Neural cell (in vitro differentiated cells): ENCODE results near the gene LRRK2. TPM values are rescaled to one million over a fixed set of nuclear protein-coding genes. Genes with fewer than 3 reads are reported as not detected.

Source experiments
- H2AFZ ChIP-seq: fragments of 200-600, 300-800 bp; sonication (generic), shearing (Covaris generic); 2 replicates; pipeline ENCODE4 v1.6.0; 2014; ENCODE audit warnings: low read depth, mild to moderate bottlenecking, antibody characterized with exemption, low read length, moderate library complexity
- H3F3A ChIP-seq: fragments of 200-600 bp; shearing (Covaris generic); 2 replicates; pipeline ENCODE4 v1.6.1; 2016; ENCODE audit warnings: mild to moderate bottlenecking, moderate library complexity, mixed read lengths, antibody characterized with exemption, low read length; ENCODE audit not compliant: insufficient read depth, poor library complexity, severe bottlenecking
- H3K27ac ChIP-seq: fragments of 200-600, 300-800 bp; sonication (generic), shearing (Covaris generic); 2 replicates; pipeline ENCODE4 v1.5.1; 2014; ENCODE audit warnings: mild to moderate bottlenecking, low read length, moderate library complexity
- H3K27me3 ChIP-seq: fragments of 300-800, 200-600 bp; sonication (generic), shearing (Covaris generic); 2 replicates; pipeline ENCODE4 v1.6.0; 2014; ENCODE audit warnings: mild to moderate bottlenecking, low read depth, low read length, moderate library complexity; ENCODE audit not compliant: insufficient read depth
- H3K36me3 ChIP-seq: fragments of 300-800, 200-600 bp; sonication (generic), shearing (Covaris generic); 2 replicates; pipeline ENCODE4 v1.5.1; 2014; ENCODE audit warnings: mild to moderate bottlenecking, antibody characterized with exemption, low read length, moderate library complexity; ENCODE audit not compliant: insufficient read depth
- H3K4me2 ChIP-seq: fragments of 300-800, 200-600 bp; sonication (generic), shearing (Covaris generic); 2 replicates; pipeline ENCODE4 v1.6.0; 2014; ENCODE audit warnings: mild to moderate bottlenecking, low read length
- H3K4me3 ChIP-seq: fragments of 300-800, 200-600 bp; sonication (generic), shearing (Covaris generic); 2 replicates; pipeline ENCODE4 v1.5.1; 2014; ENCODE audit warnings: mild to moderate bottlenecking, low read length, moderate library complexity
- H3K79me2 ChIP-seq: fragments of 200-600 bp; shearing (Covaris generic); replicated peaks from 2 replicates; pipeline ENCODE4 v1.6.0; 2014; ENCODE audit warnings: mild to moderate bottlenecking, low read length, moderate library complexity; ENCODE audit not compliant: insufficient read depth
- H3K9ac ChIP-seq: fragments of 300-800, 200-600 bp; sonication (generic), shearing (Covaris generic); 2 replicates; pipeline ENCODE4 v1.6.1; 2016; ENCODE audit warnings: mild to moderate bottlenecking, low read length, mixed read lengths
- H3K9me2 ChIP-seq: fragments of 200-600 bp; shearing (Covaris generic); 2 replicates; pipeline ENCODE4 v1.6.1; 2016; ENCODE audit warnings: mild to moderate bottlenecking, low read length, mixed read lengths; ENCODE audit not compliant: insufficient read depth
- H3K9me3 ChIP-seq: fragments of 200-600, 300-800 bp; sonication (generic), shearing (Covaris generic); 2 replicates; pipeline ENCODE4 v1.6.1; 2016; ENCODE audit warnings: mild to moderate bottlenecking, mixed run types, low read length, moderate library complexity, mixed read lengths
- H4K20me1 ChIP-seq: fragments of 200-600 bp; shearing (Covaris generic); 2 replicates; pipeline ENCODE4 v1.6.1; 2016; ENCODE audit warnings: mild to moderate bottlenecking, mixed run types; ENCODE audit not compliant: insufficient read depth
- EP300 ChIP-seq: fragments of 450-650 bp; conservative IDR thresholded peaks from 2 replicates; pipeline ENCODE4 v1.6.1; 2014; ENCODE audit warnings: antibody characterized with exemption, mild to moderate bottlenecking, moderate library complexity; ENCODE audit not compliant: poor library complexity, severe bottlenecking
- EZH2 ChIP-seq: fragments of 200-600, 300-800 bp; shearing (Covaris generic), sonication (generic); IDR thresholded peaks from 2 replicates; pipeline ENCODE4 v1.6.1; 2014; ENCODE audit warnings: antibody characterized with exemption, low read length, borderline replicate concordance, mild to moderate bottlenecking; ENCODE audit not compliant: insufficient read depth, poor library complexity, severe bottlenecking
- MXI1 ChIP-seq: fragments of 450-650 bp; conservative IDR thresholded peaks from 2 replicates; pipeline ENCODE4 v1.6.1; 2014; ENCODE audit warnings: antibody characterized with exemption, mild to moderate bottlenecking; ENCODE audit not compliant: poor library complexity, severe bottlenecking
- POLR2AphosphoS5 ChIP-seq: IDR thresholded peaks from 2 replicates; pipeline ENCODE4 v1.6.1; 2012
- RAD21 ChIP-seq: fragments of 450-650 bp; conservative IDR thresholded peaks from 2 replicates; pipeline ENCODE4 v1.6.1; 2014; ENCODE audit warnings: antibody characterized with exemption, mild to moderate bottlenecking, moderate library complexity
- SMC3 ChIP-seq: fragments of 450-650 bp; conservative IDR thresholded peaks from 2 replicates; pipeline ENCODE4 v1.6.1; 2014; ENCODE audit warnings: antibody characterized with exemption, mild to moderate bottlenecking, moderate library complexity; ENCODE audit not compliant: poor library complexity
- TAF1 ChIP-seq: IDR thresholded peaks from 2 replicates; pipeline ENCODE4 v1.6.1; 2012; ENCODE audit warnings: low read depth
- polyA plus RNA-seq: library from polyadenylated mRNA; depleted of rRNA; stranded (reverse); fragments of >200 nt; gene quantifications from 2 replicates; pipeline ENCODE4 v1.2.3, GENCODE V29; 2014
- TF ChIP-seq, protein P1 (sequence below): IDR thresholded peaks from 2 replicates; pipeline ENCODE4 v1.6.1; 2012; ENCODE audit warnings: borderline replicate concordance
- TF ChIP-seq, protein P2 (sequence below): fragments of 450-650 bp; IDR thresholded peaks from 2 replicates; pipeline ENCODE4 v1.5.1; 2014; ENCODE audit warnings: antibody characterized with exemption, mild to moderate bottlenecking, moderate library complexity; ENCODE audit not compliant: poor library complexity, severe bottlenecking

Gene LRRK2
- polyA plus RNA-seq, 1 donor from 2014 or later, result 0.54 TPM

DNA sequence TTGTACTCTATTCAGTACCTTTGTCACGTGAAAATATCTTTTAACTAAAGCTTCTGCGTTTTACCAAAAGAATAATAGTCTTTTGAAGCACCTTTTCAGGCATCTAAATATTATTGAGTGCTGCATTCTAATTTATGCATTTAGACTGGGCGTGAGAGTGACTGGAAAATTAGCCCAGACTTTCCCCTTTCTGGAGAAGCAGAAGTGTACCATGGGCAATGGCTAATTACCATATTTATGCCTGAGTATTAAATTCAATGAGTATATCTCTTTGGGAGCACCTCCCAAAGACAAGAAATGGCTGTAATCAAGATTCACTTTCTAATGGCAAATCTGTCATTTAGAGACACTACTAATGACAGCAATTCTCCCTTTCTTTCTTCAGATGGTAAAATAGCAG is 174.9 kb downstream of the LRRK2 start:
- H3K27me3 ChIP-seq, result no peaks in the 10 kb centered on the region
- peak overlapping the region; percentile 40 for H3K4me3 ChIP-seq
- H3K9me3 ChIP-seq, result no peaks in the 10 kb centered on the region
- no peak overlapping the region for H2AFZ ChIP-seq
- no peak overlapping the region for H3K9ac ChIP-seq
- peaks cover 4% of the 10 kb centered on the region for H3F3A ChIP-seq
- H3K9me2 ChIP-seq, result no peaks in the 10 kb centered on the region
- H3K27ac ChIP-seq, result peak overlapping the region; percentile 61
- TF ChIP-seq, protein P1, sequence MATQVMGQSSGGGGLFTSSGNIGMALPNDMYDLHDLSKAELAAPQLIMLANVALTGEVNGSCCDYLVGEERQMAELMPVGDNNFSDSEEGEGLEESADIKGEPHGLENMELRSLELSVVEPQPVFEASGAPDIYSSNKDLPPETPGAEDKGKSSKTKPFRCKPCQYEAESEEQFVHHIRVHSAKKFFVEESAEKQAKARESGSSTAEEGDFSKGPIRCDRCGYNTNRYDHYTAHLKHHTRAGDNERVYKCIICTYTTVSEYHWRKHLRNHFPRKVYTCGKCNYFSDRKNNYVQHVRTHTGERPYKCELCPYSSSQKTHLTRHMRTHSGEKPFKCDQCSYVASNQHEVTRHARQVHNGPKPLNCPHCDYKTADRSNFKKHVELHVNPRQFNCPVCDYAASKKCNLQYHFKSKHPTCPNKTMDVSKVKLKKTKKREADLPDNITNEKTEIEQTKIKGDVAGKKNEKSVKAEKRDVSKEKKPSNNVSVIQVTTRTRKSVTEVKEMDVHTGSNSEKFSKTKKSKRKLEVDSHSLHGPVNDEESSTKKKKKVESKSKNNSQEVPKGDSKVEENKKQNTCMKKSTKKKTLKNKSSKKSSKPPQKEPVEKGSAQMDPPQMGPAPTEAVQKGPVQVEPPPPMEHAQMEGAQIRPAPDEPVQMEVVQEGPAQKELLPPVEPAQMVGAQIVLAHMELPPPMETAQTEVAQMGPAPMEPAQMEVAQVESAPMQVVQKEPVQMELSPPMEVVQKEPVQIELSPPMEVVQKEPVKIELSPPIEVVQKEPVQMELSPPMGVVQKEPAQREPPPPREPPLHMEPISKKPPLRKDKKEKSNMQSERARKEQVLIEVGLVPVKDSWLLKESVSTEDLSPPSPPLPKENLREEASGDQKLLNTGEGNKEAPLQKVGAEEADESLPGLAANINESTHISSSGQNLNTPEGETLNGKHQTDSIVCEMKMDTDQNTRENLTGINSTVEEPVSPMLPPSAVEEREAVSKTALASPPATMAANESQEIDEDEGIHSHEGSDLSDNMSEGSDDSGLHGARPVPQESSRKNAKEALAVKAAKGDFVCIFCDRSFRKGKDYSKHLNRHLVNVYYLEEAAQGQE, result no peak
- no peak for TF ChIP-seq SMC3
- TF ChIP-seq EP300, result no peak
- TF ChIP-seq, protein P2, sequence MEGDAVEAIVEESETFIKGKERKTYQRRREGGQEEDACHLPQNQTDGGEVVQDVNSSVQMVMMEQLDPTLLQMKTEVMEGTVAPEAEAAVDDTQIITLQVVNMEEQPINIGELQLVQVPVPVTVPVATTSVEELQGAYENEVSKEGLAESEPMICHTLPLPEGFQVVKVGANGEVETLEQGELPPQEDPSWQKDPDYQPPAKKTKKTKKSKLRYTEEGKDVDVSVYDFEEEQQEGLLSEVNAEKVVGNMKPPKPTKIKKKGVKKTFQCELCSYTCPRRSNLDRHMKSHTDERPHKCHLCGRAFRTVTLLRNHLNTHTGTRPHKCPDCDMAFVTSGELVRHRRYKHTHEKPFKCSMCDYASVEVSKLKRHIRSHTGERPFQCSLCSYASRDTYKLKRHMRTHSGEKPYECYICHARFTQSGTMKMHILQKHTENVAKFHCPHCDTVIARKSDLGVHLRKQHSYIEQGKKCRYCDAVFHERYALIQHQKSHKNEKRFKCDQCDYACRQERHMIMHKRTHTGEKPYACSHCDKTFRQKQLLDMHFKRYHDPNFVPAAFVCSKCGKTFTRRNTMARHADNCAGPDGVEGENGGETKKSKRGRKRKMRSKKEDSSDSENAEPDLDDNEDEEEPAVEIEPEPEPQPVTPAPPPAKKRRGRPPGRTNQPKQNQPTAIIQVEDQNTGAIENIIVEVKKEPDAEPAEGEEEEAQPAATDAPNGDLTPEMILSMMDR, result no peak
- H4K20me1 ChIP-seq, result no peaks in the 10 kb centered on the region
- H3K4me2 ChIP-seq, result peak overlapping the region; percentile 41
- H3K36me3 ChIP-seq, result no peaks in the 10 kb centered on the region
- no peaks in the 10 kb centered on the region for H3K79me2 ChIP-seq

DNA sequence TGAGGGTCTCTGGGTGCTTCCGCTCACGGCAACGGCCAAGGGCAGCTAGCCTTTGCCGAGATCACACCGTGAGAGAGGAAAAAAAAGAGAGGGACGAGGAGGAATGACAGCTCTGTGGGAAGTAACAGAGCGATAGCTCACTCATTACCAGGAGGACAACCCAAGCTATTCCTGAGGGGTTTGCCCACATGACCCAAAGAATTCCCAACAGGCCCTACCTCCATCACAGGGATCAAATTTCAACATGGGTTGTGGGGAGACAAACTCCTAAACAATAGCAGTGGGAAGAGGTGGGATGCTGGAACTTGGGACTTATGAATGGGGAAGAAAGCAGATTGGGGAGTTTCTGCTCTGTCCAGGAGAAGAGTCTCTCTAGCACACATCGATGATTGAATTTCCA is 180.6 kb downstream of the LRRK2 start:
- Histone ChIP-seq H3K9ac (no peak overlapping the region), H2AFZ (no peak overlapping the region), H4K20me1 (no peaks in the 10 kb centered on the region), H3K4me3 (no peak overlapping the region), H3K9me3 (no peaks in the 10 kb centered on the region), H3K27me3 (no peaks in the 10 kb centered on the region), H3K9me2 (no peaks in the 10 kb centered on the region), H3K4me2 (no peak overlapping the region), H3F3A (no peaks in the 10 kb centered on the region), H3K36me3 (no peaks in the 10 kb centered on the region), H3K79me2 (no peaks in the 10 kb centered on the region), H3K27ac (no peak overlapping the region)
- TF ChIP-seq TAF1 (no peak), EP300 (no peak), MXI1 (no peak), POLR2AphosphoS5 (no peak), RAD21 (no peak), EZH2 (no peak), SMC3 (no peak)
- TF ChIP-seq, protein P2, result no peak
- TF ChIP-seq, protein P1, result no peak
